Measurements from ENCODE around the gene OSBPL1A.

GRCh38 chr18:24190590-24190989, 207.0 kb downstream of the OSBPL1A start:
- TF ChIP-seq CTCF (conservative IDR thresholded peaks at IDR 0.05) (no peak), EZH2 (IDR thresholded peaks at IDR 0.05; ENCODE audit: low read depth) (no peak)

All from PC-9 (cell line).